WTC11 (cell line): ENCODE results near the gene KPNB1.

Experiments
- NR3C1 ChIP-seq: sonication (generic); formaldehyde crosslinking; conservative IDR thresholded peaks from 2 replicates; pipeline ENCODE4 v1.8.1; 2023; ENCODE audit warnings: low read depth, mild to moderate bottlenecking, missing genetic modification reagents
- USF2 ChIP-seq: sonication (generic); formaldehyde crosslinking; IDR thresholded peaks from 2 replicates; pipeline ENCODE4 v1.8.1; 2023; ENCODE audit warnings: mild to moderate bottlenecking, missing genetic modification reagents, moderate library complexity
- ZNF121 ChIP-seq: sonication (generic); formaldehyde crosslinking; IDR thresholded peaks from 2 replicates; pipeline ENCODE4 v1.8.0; 2023; ENCODE audit warnings: missing genetic modification reagents
- TF ChIP-seq, protein P1 (sequence below): sonication (generic); formaldehyde crosslinking; IDR thresholded peaks from 2 replicates; pipeline ENCODE4 v1.8.0; 2022; ENCODE audit warnings: mild to moderate bottlenecking, missing genetic modification reagents

DNA sequence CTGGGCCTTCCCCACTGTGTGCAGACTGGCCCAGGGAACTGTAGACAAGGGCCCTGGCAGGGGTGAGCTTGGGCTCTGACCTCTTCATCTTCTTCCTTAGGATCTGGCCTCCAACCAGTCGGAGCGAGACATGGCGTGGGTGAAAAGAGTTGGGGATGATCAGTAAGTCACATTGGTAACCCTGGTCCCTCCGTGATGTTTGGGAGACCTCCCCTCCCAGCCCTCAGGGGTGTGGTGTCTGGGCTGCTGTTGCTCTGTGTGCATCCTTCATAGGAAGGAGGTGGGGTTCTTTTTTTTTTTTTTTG lies 49.8 kb downstream of the KPNB1 start:
- TF ChIP-seq, protein P1, sequence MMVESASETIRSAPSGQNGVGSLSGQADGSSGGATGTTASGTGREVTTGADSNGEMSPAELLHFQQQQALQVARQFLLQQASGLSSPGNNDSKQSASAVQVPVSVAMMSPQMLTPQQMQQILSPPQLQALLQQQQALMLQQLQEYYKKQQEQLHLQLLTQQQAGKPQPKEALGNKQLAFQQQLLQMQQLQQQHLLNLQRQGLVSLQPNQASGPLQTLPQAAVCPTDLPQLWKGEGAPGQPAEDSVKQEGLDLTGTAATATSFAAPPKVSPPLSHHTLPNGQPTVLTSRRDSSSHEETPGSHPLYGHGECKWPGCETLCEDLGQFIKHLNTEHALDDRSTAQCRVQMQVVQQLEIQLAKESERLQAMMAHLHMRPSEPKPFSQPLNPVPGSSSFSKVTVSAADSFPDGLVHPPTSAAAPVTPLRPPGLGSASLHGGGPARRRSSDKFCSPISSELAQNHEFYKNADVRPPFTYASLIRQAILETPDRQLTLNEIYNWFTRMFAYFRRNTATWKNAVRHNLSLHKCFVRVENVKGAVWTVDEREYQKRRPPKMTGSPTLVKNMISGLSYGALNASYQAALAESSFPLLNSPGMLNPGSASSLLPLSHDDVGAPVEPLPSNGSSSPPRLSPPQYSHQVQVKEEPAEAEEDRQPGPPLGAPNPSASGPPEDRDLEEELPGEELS (CRISPR knock-in tag): no peak
- TF ChIP-seq ZNF121 (CRISPR knock-in tag): no peak
- TF ChIP-seq NR3C1: no peak
- TF ChIP-seq USF2: no peak
